Dendritic cell treated with granulocyte-macrophage colony-stimulating factor and Interleukin-4, amounts not matched to agents 40 ng/mL and 50 ng/mL, for 4 days (primary cell): ENCODE measurements around the gene GPSM3.
"Not testable (repeated sequence)": the region's sequence is repeated elsewhere in the genome, so short reads cannot be mapped to it uniquely, and the experiment has no call there.

ENCODE experiments used
- H3K27ac Mint-ChIP-seq: one replicate; pipeline ENCODE4 v1.8.0; 2022; ENCODE audit warnings: mild to moderate bottlenecking, mixed read lengths
- H3K27me3 Mint-ChIP-seq: one replicate; pipeline ENCODE4 v1.8.0; 2022; ENCODE audit warnings: mild to moderate bottlenecking, mixed read lengths
- H3K36me3 Mint-ChIP-seq: one replicate; pipeline ENCODE4 v1.8.0; 2022; ENCODE audit warnings: low read depth, mixed read lengths
- H3K4me1 Mint-ChIP-seq: one replicate; pipeline ENCODE4 v1.8.0; 2022; ENCODE audit warnings: low read depth, mixed read lengths
- H3K4me3 Mint-ChIP-seq: one replicate; pipeline ENCODE4 v1.8.0; 2022; ENCODE audit warnings: mild to moderate bottlenecking, moderate library complexity, mixed read lengths
- H3K9me3 Mint-ChIP-seq: one replicate; pipeline ENCODE4 v1.8.0; 2022; ENCODE audit warnings: mixed read lengths
- intact Hi-C: fragments of 100-400 bp; cut with micrococcal nuclease; formaldehyde crosslinking; loops from one replicate; pipeline ENCODE4 v1.15.0; 2022

Gene GPSM3

GRCh38 chr6:32149932-32150870, 42.2 kb downstream of the GPSM3 start:
- Mint-ChIP-seq H3K36me3 (no peaks in the 10 kb centered on the region), H3K27ac (no peak overlapping the region), H3K4me1 (peaks cover 48% of the 10 kb centered on the region), H3K27me3 (peaks cover 91% of the 10 kb centered on the region), H3K4me3 (no peak overlapping the region), H3K9me3 (no peaks in the 10 kb centered on the region)
- intact Hi-C loops = no loop called here

- intact Hi-C loops = no loop called here
- Mint-ChIP-seq H3K27ac (peak overlapping the region; percentile 69), H3K4me1 (peaks cover 39% of the 10 kb centered on the region), H3K27me3 (peaks cover 81% of the 10 kb centered on the region), H3K9me3 (no peaks in the 10 kb centered on the region), H3K4me3 (peak overlapping the region; percentile 80), H3K36me3 (no peaks in the 10 kb centered on the region)
These were observed 43.2 kb downstream of the GPSM3 start for GRCh38 chr6:32149092-32149755.

GRCh38 chr6:32148289-32149091, 44.0 kb downstream of the GPSM3 start:
- intact Hi-C loops = no loop called here
- H3K4me1 Mint-ChIP-seq = peaks cover 31% of the 10 kb centered on the region
- H3K27me3 Mint-ChIP-seq = peaks cover 76% of the 10 kb centered on the region
- no peaks in the 10 kb centered on the region for H3K9me3 Mint-ChIP-seq
- no peaks in the 10 kb centered on the region for H3K36me3 Mint-ChIP-seq
- peak overlapping the region; percentile 69 for H3K27ac Mint-ChIP-seq
- H3K4me3 Mint-ChIP-seq = peak overlapping the region; percentile 80

GRCh38 chr6:32147401-32148132, 44.9 kb downstream of the GPSM3 start:
- H3K4me1 Mint-ChIP-seq = peaks cover 24% of the 10 kb centered on the region
- no peaks in the 10 kb centered on the region for H3K36me3 Mint-ChIP-seq
- intact Hi-C loops = no loop called here
- H3K27ac Mint-ChIP-seq = peak overlapping the region; percentile 69
- H3K4me3 Mint-ChIP-seq = peak overlapping the region; percentile 80
- H3K27me3 Mint-ChIP-seq = peaks cover 67% of the 10 kb centered on the region
- no peaks in the 10 kb centered on the region for H3K9me3 Mint-ChIP-seq

- intact Hi-C loops = no loop called here
- H3K9me3 Mint-ChIP-seq = no peaks in the 10 kb centered on the region
- H3K27ac Mint-ChIP-seq = no peak overlapping the region
- peaks cover 63% of the 10 kb centered on the region for H3K27me3 Mint-ChIP-seq
- H3K36me3 Mint-ChIP-seq = no peaks in the 10 kb centered on the region
- H3K4me1 Mint-ChIP-seq = peaks cover 31% of the 10 kb centered on the region
- H3K4me3 Mint-ChIP-seq = no peak overlapping the region
These were observed 45.8 kb downstream of the GPSM3 start for GRCh38 chr6:32146687-32147086.

GRCh38 chr6:32146287-32146686, 46.2 kb downstream of the GPSM3 start:
- H3K27me3 Mint-ChIP-seq = peaks cover 61% of the 10 kb centered on the region
- no peaks in the 10 kb centered on the region for H3K9me3 Mint-ChIP-seq
- H3K27ac Mint-ChIP-seq = no peak overlapping the region
- H3K36me3 Mint-ChIP-seq = no peaks in the 10 kb centered on the region
- intact Hi-C loops = no loop called here
- peaks cover 30% of the 10 kb centered on the region for H3K4me1 Mint-ChIP-seq
- no peak overlapping the region for H3K4me3 Mint-ChIP-seq

- peaks cover 27% of the 10 kb centered on the region for H3K4me1 Mint-ChIP-seq
- peaks cover 43% of the 10 kb centered on the region for H3K27me3 Mint-ChIP-seq
- intact Hi-C loops, H3K36me3 Mint-ChIP-seq, H3K9me3 Mint-ChIP-seq, H3K4me3 Mint-ChIP-seq, H3K27ac Mint-ChIP-seq: not testable (repeated sequence)
These were observed 48.2 kb downstream of the GPSM3 start for GRCh38 chr6:32144238-32144637.
